ENCODE data around the gene FURIN. TPM values are rescaled to one million over a fixed set of nuclear protein-coding genes. Genes with fewer than 3 reads are reported as not detected.
"Not testable (repeated sequence)": the region's sequence is repeated elsewhere in the genome, so short reads cannot be mapped to it uniquely, and the experiment has no call there.

Gene FURIN
- total RNA-seq, 2 donors from 2014 or later = 381 to 721 TPM

GRCh38 chr15:90838139-90838538 lies 30.2 kb upstream of the FURIN start:
- Mint-ChIP-seq H3K27ac (peak overlapping the region; percentile 95 to 99), H3K36me3 (peaks cover 15 to 36% of the 10 kb centered on the region in 2 donors), H3K9me3 (no peaks in the 10 kb centered on the region)
- DNase-seq (ENCODE audit: low spot score in 2 of 2) (peak; percentile 80 to 94), ATAC-seq (peak; percentile 80 to 84)

GRCh38 chr15:90838544-90838943 lies 29.8 kb upstream of the FURIN start:
- Mint-ChIP-seq H3K9me3 (no peaks in the 10 kb centered on the region), H3K27ac (peak overlapping the region; percentile 95 to 99), H3K36me3 (peaks cover 15 to 40% of the 10 kb centered on the region in 2 donors)
- peak in 1 of 2 donors; percentile 68 for DNase-seq (ENCODE audit: low spot score in 2 of 2)
- ATAC-seq = peak; percentile 22 to 26

- ATAC-seq (peak; percentile 21 to 26), DNase-seq (ENCODE audit: low spot score in 2 of 2) (no peak)
- Mint-ChIP-seq H3K36me3 (peaks cover 15 to 48% of the 10 kb centered on the region in 2 donors), H3K9me3 (no peaks in the 10 kb centered on the region), H3K27ac (peak overlapping the region; percentile 95 to 99)
These were observed 29.0 kb upstream of the FURIN start for GRCh38 chr15:90839187-90840071.

DNA sequence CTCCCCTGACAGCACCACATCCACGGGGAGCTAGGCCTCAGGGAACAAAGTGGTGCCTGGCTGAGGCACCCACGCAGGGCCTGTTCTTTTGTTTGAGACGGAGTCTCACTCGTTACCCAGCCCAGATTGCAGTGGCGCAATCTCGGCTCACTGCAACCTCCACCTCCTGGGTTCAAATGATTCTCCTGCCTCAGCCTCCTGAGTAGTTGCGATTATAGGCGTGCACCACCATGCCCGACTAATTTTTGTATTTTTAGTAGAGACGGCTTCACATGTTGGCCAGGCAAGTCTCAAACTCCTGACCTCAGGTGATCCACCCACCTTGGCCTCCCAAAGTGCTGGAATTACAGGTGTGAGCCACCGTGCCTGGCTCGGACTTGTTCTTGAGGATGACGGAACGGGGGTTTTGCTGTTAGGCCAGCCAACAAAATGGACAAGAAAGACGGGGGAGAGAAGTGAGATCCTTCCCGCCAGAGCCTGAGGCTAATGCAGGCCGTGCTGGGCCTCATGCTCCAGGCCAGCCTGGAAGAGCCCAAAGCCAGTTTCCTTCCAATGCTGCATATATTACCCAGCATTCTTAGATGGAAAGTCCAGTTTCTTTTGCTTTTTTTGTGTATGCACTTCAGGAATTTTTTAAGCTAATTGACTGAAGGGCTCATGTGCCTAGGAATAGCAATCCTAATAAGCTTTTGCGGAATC lies 28.1 kb upstream of the FURIN start:
- Mint-ChIP-seq H3K9me3 (no peaks in the 10 kb centered on the region), H3K36me3 (peaks cover 15 to 48% of the 10 kb centered on the region in 2 donors), H3K27ac (peak overlapping the region; percentile 95 to 99)
- no peak for DNase-seq (ENCODE audit: low spot score in 2 of 2)
- no peak for ATAC-seq

DNA sequence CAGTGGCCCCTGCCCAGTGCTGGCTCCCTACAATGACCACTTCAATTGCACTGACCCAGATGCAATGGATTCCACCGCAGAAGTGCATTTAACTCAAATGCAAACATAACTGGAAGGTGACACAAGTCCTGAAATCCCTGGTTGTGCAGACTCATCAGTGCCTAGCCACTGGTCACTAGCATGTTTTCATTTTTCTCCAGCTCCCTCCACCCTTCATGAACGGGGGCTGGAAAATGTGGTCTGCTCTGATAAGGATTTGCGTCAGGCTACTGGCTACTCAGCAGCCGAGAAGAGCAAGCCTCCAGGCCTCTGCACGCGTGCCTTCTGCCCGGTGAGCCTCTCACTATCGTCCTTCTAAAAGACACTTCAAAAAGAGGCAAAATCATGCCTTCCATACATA lies 27.4 kb upstream of the FURIN start:
- Mint-ChIP-seq H3K36me3 (peaks cover 15 to 51% of the 10 kb centered on the region in 2 donors), H3K9me3 (no peaks in the 10 kb centered on the region), H3K27ac (peak overlapping the region in 1 of 2 donors; percentile 99)
- ATAC-seq (no peak), DNase-seq (ENCODE audit: low spot score in 2 of 2) (no peak)

- Mint-ChIP-seq H3K9me3 (no peaks in the 10 kb centered on the region), H3K36me3 (peaks cover 12 to 57% of the 10 kb centered on the region in 2 donors), H3K27ac (peak overlapping the region; percentile 87 to 92)
- DNase-seq (ENCODE audit: low spot score in 2 of 2) (no peak), ATAC-seq (no peak)
These were observed 23.7 kb upstream of the FURIN start for GRCh38 chr15:90844696-90845095.

- H3K9me3 Mint-ChIP-seq = no peaks in the 10 kb centered on the region
- H3K36me3 Mint-ChIP-seq = peaks cover 5 to 51% of the 10 kb centered on the region in 2 donors
- ATAC-seq (peak; percentile 96 to 97), DNase-seq (ENCODE audit: low spot score in 2 of 2) (peak in 1 of 2 donors; percentile 80)
- H3K27ac Mint-ChIP-seq = peak overlapping the region; percentile 87 to 92
These were observed 23.0 kb upstream of the FURIN start for GRCh38 chr15:90845201-90845949.

GRCh38 chr15:90849424-90849823 lies 19.0 kb upstream of the FURIN start:
- not testable (repeated sequence) for DNase-seq (ENCODE audit: low spot score in 2 of 2); H3K9me3 Mint-ChIP-seq; ATAC-seq
- H3K36me3 Mint-ChIP-seq = peaks cover 17 to 46% of the 10 kb centered on the region in 2 donors
- H3K27ac Mint-ChIP-seq = peak overlapping the region in 1 of 2 donors; percentile 39

DNA sequence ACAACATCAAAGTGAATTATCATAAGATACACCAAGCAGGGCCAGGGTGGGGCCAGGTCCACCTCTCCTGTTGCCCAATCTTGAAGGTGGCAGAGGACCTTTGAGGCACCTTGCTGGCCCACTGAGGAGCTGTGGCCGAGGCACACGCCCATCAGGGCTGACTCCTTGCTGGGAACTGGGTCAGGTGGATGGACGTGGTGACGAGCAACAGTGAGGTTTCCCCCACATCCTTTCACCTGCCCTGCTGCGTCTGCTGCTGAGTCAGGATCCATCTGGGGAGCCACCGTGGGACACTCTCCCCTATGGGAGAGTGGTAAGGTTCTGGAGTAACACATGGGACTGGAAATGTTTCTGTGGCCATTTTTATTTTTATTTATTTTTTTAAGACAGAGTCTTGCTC lies 17.3 kb upstream of the FURIN start:
- Mint-ChIP-seq H3K9me3 (peaks cover 10 to 11% of the 10 kb centered on the region in 2 donors), H3K27ac (peak overlapping the region; percentile 98 to 99), H3K36me3 (peaks cover 20 to 40% of the 10 kb centered on the region in 2 donors)
- DNase-seq (ENCODE audit: low spot score in 2 of 2) = peak in 1 of 2 donors; percentile 81
- peak; percentile 19 to 46 for ATAC-seq

DNA sequence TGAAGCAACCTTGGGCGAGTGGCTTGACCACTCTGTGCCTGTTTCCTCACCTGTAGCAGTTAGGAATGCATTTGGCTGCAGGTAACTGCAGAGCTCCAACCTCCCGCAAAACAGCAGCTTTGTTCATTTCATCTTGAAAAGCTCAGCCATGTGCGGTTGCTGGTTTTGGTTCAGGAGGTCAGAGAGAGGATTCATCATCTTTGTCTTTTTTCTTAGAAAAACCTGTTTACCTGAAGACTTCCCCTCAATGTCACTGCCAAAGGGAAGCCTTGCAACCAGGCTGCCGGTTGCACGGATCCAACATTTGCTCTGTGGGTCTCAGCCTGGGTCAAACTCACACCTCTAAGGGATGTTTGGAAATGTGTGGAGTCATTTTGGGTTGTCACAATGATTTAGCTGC lies 16.4 kb upstream of the FURIN start:
- ATAC-seq (peak in 1 of 2 donors; percentile 8), DNase-seq (ENCODE audit: low spot score in 2 of 2) (no peak)
- Mint-ChIP-seq H3K9me3 (peaks cover 10 to 11% of the 10 kb centered on the region in 2 donors), H3K27ac (peak overlapping the region; percentile 98 to 99), H3K36me3 (peaks cover 15 to 35% of the 10 kb centered on the region in 2 donors)

DNA sequence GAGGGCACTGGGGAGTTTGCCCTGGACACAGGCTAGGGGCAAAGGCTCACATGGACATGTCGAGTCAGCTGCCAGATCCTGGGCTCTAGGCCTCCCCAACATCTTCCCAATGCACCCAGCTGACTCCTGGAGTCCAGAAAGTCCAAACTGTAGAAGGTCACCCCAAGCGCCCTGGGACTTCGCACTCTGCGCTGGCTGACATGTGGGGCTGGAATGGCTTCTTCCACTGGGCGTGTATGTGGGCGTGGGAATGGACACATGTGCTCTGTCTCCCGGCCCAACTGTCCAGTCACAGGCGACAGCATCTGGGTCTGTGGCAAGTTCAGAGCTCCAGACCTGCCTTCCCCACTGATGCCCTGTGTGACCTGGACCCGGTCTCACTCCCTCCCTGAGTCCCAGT lies 13.2 kb upstream of the FURIN start:
- peak in 1 of 2 donors; percentile 54 for DNase-seq (ENCODE audit: low spot score in 2 of 2)
- Mint-ChIP-seq H3K27ac (peak overlapping the region; percentile 88 to 99), H3K36me3 (peaks cover 15 to 37% of the 10 kb centered on the region in 2 donors), H3K9me3 (peaks cover 11 to 15% of the 10 kb centered on the region in 2 donors)
- ATAC-seq = no peak

GRCh38 chr15:90857337-90857736 lies 11.1 kb upstream of the FURIN start:
- Mint-ChIP-seq H3K27ac (peak overlapping the region; percentile 95 to 99), H3K9me3 (peaks cover 5 to 10% of the 10 kb centered on the region in 2 donors), H3K36me3 (peaks cover 7 to 26% of the 10 kb centered on the region in 2 donors)
- ATAC-seq (no peak), DNase-seq (ENCODE audit: low spot score in 2 of 2) (no peak)

DNA sequence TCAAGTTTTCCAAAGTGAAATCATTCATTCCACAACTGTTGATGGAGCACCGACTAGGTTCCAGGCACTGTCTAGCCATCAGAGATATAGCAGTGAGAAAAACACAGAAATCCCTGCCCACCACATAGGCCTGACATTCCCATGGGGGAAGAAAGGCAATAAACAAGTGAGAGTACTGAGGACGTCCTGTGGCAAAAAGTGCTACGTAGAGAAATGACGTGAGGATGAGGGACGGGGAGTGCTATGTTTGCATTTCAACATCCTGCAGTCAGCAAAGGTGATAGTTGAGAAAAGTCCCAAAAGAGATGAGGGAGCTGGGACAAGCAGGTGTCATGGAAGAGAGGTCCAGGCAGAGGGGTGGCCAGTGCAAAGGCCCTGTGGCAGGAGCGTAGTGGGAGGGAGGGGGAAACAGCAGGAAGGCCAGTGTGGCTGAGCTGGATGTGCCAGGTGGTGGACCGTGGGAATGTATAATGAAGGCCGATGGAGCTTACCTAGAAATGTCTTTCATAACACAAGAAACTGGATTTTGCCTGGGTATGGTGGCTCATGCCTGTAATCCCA lies 10.4 kb upstream of the FURIN start:
- ATAC-seq = no peak
- H3K9me3 Mint-ChIP-seq = peaks cover 5 to 10% of the 10 kb centered on the region in 2 donors
- H3K27ac Mint-ChIP-seq = peak overlapping the region; percentile 5 to 99
- peaks cover 7 to 24% of the 10 kb centered on the region in 2 donors for H3K36me3 Mint-ChIP-seq
- no peak for DNase-seq (ENCODE audit: low spot score in 2 of 2)

- DNase-seq (ENCODE audit: low spot score in 2 of 2) (no peak), ATAC-seq (no peak)
- peaks cover 3 to 15% of the 10 kb centered on the region in 2 donors for H3K36me3 Mint-ChIP-seq
These were observed 8.9 kb upstream of the FURIN start for GRCh38 chr15:90859234-90860131.

GRCh38 chr15:90860450-90860849 lies 7.9 kb upstream of the FURIN start:
- no peak for ATAC-seq
- Mint-ChIP-seq H3K9me3 (peaks cover 0 to 5% of the 10 kb centered on the region in 2 donors), H3K36me3 (peaks cover 0 to 12% of the 10 kb centered on the region in 2 donors), H3K27ac (peak overlapping the region in 1 of 2 donors; percentile 27)
- no peak for DNase-seq (ENCODE audit: low spot score in 2 of 2)

More at GRCh38 chr15:90859234-90860131, 8.9 kb upstream of the FURIN start:
- peaks cover 1 to 7% of the 10 kb centered on the region in 2 donors for H3K9me3 Mint-ChIP-seq
- peak overlapping the region; percentile 15 to 92 for H3K27ac Mint-ChIP-seq
